Endothelial cell of hepatic sinusoid (primary cell): ENCODE results near the gene RASA3.
"Not testable (repeated sequence)": the region's sequence is repeated elsewhere in the genome, so short reads cannot be mapped to it uniquely, and the experiment has no call there.

Source experiments
- in situ Hi-C: cut with HindIII; loops from 2 replicates; pipeline ENCODE4 v1.10.0; 2017; ENCODE audit warnings: low sequenced_read_pairs

The RASA3 gene

DNA sequence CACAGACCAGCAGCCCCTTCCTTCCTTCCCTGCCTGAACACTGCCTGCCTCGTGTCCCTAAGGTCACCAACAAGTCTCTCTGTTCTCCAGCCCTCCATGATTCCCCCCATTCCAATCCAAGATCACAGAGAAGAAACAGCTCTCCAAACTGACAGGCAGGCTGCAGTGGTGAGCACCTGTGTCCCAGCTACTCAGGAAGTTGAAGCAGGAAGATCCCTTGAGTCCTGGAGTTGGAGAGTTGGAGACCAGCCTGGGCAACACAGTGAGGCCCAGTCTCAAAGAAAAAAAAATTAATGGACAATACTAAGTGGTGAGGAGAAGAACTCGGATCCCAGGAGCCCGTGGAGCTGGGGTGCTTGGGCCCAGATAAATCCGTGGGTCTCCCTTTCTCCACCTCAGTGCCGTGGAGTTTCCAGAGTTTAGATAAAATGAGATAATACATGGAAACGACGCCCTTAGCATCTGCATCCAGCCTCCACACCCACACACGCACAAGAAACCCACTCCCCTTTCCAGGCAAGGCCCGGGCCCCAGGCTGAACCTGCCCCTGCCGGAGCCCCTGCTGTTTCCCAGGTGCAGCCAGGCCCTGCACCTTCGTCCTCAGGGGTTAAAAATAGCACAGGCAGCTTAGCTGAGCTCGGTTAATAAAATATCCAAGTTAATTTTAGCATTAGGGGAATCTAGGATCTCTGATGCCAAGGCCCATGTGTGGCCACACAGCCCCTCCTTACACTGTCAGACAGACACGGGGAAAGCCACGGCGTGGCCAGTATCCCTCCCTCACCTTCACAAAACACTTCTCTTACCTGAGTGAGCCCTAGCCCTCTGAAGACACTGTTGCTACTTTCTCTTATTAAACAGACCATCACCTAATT is 4.7 kb downstream of the RASA3 start:
- in situ Hi-C loops = no loop called here

DNA sequence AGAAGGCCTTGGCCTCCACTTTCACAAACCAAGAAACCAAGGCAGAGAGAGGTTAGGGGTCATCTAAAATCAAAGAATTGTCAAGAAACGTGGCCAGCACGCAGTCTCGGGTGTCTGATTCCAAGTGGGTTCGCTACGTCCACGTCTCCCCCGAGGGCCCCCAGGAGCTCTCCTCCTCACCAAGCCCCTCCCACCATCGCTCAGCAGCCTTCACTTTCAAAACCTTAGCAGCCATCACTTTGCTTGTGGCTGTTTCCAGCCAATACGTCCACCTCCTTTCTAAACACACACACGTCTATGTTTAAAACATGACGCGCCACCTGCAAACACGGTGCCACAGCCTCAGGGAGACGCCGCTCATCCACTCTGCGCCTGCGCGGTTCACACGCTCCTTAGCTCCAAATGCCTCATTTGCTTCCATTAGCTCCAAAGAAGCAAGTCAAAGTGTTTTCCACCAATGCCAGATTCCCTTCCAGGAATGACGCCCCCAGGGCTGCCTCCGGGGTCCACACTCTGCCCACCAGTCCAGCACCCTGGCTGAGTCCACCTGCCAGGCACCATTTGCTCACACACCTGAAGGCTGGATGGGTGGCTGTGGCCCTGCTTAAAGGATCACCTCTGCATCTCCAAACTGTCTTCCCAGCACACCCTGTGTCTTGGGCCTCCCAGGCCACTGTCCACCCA is 5.5 kb downstream of the RASA3 start:
- in situ Hi-C loops = no loop called here

DNA sequence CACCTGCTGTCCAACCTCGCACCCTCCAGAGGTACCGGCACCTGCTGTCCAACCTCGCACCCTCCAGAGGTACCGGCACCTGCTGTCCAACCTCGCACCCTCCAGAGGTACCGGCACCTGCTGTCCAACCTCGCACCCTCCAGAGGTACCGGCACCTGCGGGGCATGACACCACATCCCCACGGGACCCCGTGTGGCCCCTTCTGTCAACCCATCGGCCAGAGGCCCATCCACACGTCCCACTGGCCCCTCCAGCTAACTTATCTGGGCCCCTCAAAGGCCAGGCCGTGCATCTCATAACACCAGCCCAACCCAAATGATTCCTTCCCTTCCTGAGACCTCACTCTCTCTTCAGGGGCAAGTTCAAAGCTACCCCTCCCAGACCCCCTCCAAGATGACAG is 6.3 kb downstream of the RASA3 start:
- in situ Hi-C loops = not testable (repeated sequence)

DNA sequence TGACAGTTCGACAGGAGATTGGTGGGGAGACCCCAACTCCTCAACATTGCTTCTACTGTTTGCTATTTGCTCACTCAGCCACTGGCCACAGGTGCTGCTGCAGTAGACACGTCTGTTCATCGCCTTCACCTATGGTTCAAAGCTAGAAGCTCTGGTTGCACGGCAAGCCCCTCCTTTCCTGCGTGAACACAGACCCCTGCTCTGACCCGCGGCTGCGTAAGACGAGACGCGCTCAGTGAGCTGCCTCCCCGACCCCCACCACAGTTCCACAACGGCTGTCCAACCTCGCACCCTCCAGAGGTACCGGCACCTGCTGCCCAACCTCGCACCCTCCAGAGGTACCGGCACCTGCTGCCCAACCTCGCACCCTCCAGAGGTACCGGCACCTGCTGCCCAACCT is 6.8 kb downstream of the RASA3 start:
- in situ Hi-C loops = no loop called here

DNA sequence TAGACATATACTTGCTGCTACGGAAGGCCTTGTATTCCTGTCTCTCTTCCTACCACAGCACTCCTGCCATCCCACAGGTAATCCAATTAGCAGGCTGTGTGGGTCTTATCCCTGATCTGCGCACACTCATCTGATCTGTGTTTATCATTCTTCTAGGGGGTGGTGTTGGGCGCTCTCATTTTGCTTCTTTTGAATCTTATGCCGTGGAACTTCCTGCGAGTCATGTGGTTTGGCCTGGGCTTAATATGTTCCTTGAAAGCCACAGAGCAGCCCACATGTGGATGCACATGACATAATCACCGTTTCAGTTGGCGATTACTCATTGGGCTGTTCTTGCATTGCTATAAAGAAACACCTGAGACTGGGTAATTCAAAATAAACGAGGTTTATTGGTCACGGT is 7.5 kb downstream of the RASA3 start:
- in situ Hi-C loops = no loop called here

DNA sequence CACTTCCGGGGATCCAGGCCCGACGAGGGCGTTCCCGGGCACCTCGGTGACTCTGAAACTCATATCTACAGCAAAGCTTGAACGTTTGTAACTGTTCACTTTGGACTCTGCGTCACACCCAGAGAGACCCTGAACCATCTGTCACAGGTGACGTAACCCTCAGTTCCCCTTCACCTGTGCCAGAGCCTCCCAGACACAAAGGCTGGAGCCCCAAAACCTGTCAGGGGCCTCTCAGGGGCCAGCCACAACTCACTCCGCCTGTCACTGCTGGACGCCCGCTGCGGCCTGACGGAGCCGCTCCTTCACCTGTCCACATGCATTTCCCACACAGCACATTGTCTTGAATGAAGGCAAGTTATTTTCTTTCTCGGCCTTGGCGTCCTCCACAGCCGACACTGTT is 8.0 kb downstream of the RASA3 start:
- in situ Hi-C loops = no loop called here

DNA sequence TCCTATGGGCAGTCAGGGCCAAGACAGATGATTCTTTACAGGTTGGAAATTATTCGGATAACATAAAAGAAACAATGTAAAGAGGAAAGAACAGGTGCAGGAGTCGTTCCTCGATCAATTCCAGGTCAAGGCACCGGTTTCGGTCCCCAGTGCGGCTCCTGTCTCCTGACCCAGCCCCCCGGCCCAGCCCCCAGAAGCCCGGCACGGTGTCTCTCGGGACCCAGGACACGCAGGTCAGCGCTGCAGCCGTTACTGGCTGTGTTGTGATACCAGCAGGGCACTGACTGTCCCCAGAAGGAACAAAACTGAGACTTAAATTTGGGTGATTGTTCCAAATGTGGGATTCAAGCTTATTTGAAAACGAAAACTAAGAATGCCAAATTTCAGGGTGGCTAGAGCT is 8.5 kb downstream of the RASA3 start:
- in situ Hi-C loops = no loop called here

DNA sequence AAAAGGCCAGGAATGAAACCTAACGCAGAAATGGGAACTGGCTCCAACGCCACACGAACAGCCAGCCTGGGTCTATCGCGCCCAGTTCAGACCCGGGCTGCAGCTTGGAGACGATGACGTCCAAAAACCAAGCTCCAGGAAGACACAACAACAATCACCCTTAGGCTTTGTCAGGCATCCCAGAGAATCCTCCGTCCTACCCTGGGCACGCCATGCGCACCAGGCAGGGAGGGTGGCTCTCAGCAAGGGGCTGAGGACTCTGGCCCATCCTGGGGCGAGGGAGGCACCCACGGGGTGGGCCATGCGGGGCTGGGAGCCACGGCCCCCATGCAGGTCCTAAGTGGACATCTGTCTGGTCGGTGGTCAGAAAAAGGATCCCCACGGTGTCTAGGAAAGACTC is 9.0 kb downstream of the RASA3 start:
- in situ Hi-C loops = no loop called here

DNA sequence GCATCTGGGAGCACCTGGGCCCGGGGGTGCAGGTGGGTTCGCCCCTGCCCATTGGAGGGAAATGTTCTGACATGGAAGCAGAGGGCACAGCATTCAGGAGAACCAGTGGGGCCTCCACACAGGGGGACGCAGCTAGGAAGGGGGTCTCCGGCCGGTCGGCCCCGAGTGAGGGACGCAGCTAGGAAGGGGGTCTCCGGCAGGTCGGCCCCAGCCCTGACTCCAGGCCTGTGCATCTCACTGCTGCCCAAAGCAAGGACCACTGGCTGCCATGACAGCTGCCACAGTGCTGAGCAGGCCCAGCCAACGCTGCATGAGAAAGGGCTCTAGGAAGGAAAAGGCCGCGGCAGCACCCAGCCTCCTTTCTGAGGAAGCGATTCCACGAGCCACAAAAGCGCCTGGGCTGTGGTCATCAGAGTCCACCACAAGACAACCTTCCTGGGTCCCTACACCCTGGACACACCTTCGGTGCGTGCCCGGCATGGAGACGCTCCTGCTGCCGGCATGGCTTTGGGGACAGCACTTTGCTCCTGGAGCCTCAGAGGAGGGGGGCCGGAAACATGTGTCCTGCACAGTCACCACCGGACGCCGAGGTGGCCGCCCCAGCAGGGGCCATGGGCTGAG is 9.7 kb downstream of the RASA3 start:
- in situ Hi-C loops = no loop called here

DNA sequence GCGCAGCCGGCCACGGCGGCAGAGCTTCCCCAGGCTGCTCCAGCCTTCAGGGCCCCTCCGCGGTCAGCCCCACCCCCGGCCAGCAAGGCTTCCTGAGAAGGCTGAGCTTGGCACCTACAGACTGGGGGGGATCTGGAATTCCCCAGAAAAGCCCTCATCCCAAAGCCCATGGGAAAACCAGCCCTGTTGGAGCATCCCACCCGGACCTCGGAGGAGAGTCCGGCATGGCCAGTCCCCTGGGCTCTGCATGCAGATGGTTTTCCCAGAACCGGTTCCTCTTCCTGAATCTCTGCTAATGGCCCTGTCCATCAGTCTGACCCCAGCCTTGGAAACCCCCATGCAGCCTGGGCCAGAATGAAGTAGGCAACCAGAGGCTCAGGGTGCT is 10.3 kb downstream of the RASA3 start:
- in situ Hi-C loops = no loop called here

DNA sequence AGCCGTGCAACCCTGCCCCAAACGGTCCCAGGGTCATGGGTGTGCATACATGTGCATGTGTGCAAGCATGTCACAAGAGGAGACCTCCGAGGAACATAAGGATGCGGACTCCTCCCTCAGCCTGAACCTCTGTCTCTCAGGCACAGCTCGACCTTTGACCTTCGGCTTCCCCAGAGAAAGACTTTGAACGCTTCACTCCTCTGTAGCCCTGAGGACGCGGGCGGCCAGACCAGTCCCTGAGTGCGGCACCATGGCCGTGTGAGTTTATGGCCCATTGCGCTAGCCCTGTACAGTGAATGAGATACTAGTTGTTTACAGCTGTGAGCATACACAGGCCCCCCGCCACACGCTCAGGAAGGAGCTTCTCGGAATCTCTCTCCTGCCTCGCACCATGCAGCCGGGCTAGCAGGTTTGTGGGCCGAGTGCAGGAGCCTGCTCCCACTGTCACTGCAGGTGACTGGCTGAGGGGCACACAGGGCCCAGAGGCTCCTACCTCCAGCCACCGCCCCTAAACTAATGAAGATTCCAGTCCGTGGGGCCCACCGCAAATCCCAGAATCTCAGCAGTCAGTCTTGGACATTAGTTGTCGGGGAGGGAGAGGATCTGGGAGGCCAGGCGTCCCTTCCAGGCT is 10.8 kb downstream of the RASA3 start:
- in situ Hi-C loops = no loop called here

DNA sequence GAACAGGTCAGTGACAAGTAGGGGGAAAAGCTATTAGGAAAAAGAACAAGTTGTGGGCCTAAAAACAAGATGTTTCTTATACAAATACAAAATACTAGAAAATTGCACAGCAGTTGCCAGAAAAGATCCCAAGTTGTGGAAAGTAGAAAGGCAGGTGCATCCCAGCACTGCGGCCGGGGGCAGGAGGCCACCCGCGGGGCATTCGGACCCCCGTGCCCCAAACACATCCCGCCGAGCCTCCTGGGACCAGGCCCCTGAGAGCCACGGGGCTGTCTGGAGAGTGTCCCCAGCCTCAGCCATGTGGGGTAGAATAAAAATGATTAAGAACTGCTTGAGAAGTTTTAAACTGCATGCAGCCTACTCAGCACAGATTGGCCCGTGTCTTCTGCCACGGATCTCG is 11.4 kb downstream of the RASA3 start:
- in situ Hi-C loops = no loop called here

DNA sequence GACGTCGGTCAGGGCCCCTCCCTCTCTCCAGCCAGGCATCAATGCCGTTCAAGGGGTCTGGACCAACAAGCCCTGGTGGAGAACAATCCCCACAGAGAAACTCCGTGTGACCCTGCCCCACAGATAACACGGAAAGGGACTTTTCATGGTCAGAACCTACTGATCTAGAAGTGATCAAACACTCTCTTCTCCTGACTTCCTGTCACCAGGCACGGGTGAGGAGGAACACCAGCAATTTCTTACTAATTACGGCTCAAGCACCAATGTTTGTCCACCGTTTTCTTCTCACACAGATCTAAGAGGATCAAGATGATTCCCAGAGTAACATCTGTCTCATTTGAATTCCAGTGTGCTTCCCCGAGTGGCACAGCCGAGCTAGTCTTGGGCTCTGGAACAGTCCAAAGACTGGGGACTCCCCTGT is 11.8 kb downstream of the RASA3 start:
- in situ Hi-C loops = no loop called here

DNA sequence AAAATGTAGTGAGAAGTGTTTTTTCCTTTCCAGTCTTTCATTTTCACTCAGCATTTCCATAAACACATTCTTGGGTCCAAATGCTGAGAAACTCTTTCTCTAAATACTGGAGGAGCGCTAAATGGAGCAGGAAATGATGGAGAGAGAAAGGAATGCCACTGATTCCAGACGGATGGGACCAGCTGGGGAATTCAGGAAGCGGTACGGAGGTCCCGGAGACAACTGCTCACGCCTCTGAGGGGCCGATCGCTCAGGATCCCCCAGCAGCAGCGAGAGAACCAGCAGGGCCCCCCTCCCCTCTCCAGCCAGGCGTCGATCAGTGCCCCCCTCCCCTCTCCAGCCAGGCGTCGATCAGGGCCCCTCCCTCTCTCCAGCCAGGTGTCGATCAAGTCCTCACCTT is 13.2 kb downstream of the RASA3 start:
- in situ Hi-C loops = loop anchor here (10.0 kb wide), 1 partner anchor 124 kb away; no protein-coding TSS in a partner anchor

DNA sequence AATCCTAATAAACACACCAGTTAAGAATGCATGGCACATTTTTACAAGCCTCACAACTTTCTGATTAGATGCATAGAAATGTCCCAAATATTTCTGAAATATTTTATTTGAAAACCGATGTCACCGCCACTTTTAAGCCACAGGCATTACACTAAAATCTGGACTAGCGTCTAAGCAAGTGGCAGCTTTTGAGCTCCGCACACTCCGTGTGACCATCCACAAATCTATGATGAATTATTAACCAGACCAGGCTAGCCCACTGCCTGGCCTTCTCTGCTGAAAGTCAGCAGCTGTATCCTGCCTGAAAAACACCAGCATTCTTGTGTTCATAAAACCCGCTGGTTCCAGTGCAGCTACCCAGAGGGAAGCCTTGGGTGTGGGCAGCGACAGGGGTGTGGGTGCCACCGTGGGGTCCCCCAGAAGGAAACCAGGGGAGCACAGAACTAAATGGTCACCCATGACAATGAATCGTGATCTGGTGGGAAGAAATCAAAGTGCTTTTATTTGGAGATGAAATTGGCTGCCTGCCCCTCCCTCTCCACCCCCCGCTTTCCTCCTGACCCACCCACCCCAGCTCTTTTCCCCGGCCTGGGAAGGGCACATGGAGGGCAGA is 13.8 kb downstream of the RASA3 start:
- in situ Hi-C loops = loop anchor here (10.0 kb wide), 1 partner anchor 124 kb away; no protein-coding TSS in a partner anchor

DNA sequence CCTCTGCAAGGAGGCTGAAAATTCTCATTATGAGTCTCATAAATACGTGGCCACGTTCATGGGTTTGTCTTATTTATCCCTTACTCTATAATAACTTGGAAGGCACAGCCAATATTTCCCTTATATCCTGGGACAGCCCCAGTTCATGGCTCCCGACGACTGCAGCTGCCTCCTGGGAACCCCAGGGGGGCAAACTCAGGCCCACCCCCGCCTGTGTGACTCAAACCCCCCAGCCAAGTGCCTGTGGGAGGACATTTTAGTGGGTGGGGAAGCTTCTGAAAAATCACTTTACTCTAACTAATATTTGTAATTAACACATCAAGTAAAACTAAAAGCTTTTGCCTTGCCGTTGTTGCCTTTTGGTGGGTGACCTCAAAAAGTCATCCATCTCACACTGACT is 14.3 kb downstream of the RASA3 start:
- in situ Hi-C loops = loop anchor here (10.0 kb wide), 1 partner anchor 123 kb away; no protein-coding TSS in a partner anchor

DNA sequence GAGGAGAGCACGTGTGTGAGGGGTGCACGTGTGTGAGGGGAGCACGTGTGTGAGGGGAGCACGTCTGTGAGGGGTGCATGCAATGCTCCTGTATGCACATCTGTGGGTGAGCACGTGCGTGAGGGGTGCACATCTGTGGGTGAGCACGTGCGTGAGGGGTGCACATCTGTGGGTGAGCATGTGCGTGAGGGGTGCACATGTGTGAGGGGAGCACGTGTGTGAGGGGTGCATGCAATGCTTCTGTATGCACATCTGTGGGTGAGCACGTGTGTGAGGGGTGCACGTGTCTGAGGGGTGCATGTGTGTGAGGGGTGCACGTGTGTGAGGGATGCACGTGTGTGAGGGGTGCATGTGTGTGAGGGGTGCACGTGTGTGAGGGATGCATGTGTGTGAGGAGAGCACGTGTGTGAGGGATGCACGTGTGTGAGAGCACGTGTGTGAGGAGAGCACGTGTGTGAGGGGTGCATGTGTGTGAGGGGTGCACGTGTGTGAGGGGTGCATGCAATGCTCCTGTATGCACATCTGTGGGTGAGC is 15.0 kb downstream of the RASA3 start:
- in situ Hi-C loops = loop anchor here (10.0 kb wide), 1 partner anchor 123 kb away; no protein-coding TSS in a partner anchor

DNA sequence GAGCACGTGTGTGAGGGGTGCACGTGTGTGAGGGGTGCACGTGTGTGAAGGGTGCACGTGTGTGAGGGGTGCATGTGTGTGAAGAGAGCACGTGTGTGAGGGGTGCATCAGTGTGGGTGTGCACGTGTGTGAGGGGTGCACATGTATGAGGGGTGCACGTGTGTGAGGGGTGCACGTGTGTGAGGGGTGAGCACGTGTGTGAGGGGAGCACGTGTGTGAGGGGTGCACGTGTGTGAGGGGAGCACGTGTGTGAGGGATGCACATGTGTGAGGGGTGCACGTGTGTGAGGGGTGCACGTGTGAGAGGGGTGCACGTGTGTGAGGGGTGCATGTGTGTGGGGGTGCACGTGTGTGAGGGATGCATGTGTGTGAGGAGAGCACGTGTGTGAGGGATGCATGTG is 15.7 kb downstream of the RASA3 start:
- in situ Hi-C loops = loop anchor here (10.0 kb wide), 1 partner anchor 122 kb away; no protein-coding TSS in a partner anchor

DNA sequence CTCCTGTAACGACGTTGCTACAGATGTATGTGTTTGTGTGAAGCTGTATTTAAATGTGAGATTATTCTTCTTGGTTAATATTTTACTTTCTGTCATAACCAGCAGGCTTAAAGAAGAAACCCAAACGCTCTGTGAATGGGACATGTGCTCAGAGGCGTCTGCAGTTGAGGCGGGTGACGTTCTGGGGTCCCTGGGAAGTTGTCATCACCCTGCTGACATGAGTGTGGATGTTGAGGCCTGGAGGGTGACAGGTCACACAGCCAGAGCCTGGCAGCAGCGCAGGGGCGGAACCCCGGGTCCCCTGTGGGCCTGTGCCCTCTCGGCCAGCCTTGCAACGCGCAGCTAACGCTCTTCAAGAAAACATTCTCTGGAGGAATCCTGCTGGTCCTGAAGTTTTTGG is 16.6 kb downstream of the RASA3 start:
- in situ Hi-C loops = loop anchor here (10.0 kb wide), 1 partner anchor 121 kb away; no protein-coding TSS in a partner anchor

DNA sequence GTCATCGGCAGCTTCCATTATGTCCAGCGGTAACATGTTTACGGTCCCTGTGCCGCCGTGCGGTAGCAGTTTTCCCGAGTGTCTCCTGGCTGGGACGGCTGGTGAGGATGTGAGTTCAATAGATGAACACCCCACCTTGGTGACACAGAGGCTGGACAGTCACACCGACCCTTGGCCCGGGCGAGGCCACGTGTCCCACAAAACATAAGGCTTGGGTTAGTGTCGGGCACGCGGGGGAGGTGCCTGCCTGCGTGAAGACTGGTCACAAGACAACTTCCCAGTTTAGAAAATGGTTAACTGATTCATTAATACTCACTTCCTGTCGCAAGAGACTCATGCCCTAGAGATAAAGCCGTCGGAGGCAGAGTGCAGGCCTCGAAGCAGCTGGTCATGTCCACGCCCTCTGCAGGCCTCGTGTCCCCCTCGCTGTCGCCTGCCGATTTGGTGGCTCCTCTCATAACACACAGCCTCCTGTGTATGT is 17.2 kb downstream of the RASA3 start:
- in situ Hi-C loops = loop anchor here (10.0 kb wide), 1 partner anchor 120 kb away; no protein-coding TSS in a partner anchor
